Sciatic nerve (tissue), 2 donors: ENCODE data around the gene OR52I1. TPM values are rescaled to one million over a fixed set of nuclear protein-coding genes. Genes with fewer than 3 reads are reported as not detected.

Experiments
- ATAC-seq: fragments of 200-7000 bp; cut with Tn5 transposase; one replicate; pipeline ENCODE4 v1.9.1; 2020; ENCODE audit warnings: mild to moderate bottlenecking, moderate library complexity
- DNase-seq: peaks from one replicate; pipeline ENCODE4 v3.0.0-alpha.2; 2020; ENCODE audit warnings: low spot score
- intact Hi-C: fragments of 100-400 bp; cut with DNase I; formaldehyde crosslinking; loops from one replicate; pipeline ENCODE4 v1.14.2; 2022
- total RNA-seq: library from RNA; stranded (reverse); fragmentation: NEBNext Ultra II Directional; extraction: Animal tissue kit (Norgen Biotek cat#: 25700); gene quantifications from one replicate; pipeline ENCODE4 v1.2.1, GENCODE V29; 2021
- donor health status: DM: no; HTN: no; CAD: no.
- donor health status: DM: no; HTN: no; CAD: no.

The OR52I1 gene, protein sequence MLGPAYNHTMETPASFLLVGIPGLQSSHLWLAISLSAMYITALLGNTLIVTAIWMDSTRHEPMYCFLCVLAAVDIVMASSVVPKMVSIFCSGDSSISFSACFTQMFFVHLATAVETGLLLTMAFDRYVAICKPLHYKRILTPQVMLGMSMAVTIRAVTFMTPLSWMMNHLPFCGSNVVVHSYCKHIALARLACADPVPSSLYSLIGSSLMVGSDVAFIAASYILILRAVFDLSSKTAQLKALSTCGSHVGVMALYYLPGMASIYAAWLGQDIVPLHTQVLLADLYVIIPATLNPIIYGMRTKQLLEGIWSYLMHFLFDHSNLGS
- total RNA-seq, result 0.13 TPM

DNA sequence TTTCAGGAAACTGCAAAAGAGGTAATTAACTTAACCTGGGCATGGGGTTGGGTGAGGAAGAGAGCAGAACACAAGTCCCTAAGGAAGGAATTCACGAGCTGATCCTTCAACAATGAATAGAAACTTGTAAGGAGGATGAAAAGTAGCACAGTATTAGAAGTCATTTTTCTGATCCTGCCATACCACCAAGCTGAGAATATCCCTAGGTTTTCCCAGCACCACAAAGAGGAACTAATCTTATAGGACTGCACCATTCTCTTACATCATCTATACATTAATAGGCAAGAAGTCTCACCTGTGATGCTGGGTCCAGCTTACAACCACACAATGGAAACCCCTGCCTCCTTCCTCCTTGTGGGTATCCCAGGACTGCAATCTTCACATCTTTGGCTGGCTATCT, at the start of gene OR52I1:
Gene OR52I1, plus strand, starts transcription at position 301 of the 400 bp plus-strand sequence. Its CDS starts 0 bp downstream, at position 301.
- DNase-seq (no peak), ATAC-seq (no peak)
- intact Hi-C loops, result no loop called here

DNA sequence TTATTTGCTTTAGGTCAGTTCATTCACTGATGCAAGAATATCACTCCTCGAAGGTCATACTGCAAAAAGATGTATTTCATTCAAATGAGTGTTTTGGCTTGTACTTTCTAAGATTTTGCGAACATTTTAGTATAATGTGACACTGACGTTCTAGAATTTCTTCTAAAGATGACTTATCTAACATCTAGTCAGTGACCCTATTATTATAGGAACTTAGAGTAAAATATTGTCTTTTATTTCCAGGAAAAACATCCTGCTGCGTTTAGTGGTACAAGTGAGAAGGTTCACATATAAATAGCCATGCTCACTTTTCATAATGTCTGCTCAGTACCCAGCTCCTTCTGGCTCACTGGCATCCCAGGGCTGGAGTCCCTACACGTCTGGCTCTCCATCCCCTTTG, 48.9 kb upstream of the OR52I1 start, which contains the start of gene OR52M1:
Gene OR52M1, plus strand, starts transcription at position 301 of the 400 bp plus-strand sequence. Its CDS starts 0 bp downstream, at position 301.
- no peak for DNase-seq
- intact Hi-C loops, result no loop called here
- ATAC-seq, result no peak

- ATAC-seq (no peak), DNase-seq (no peak)
- intact Hi-C loops, result no loop called here
Measured at GRCh38 chr11:4546878-4547277, 47.0 kb upstream of the OR52I1 start.

DNA sequence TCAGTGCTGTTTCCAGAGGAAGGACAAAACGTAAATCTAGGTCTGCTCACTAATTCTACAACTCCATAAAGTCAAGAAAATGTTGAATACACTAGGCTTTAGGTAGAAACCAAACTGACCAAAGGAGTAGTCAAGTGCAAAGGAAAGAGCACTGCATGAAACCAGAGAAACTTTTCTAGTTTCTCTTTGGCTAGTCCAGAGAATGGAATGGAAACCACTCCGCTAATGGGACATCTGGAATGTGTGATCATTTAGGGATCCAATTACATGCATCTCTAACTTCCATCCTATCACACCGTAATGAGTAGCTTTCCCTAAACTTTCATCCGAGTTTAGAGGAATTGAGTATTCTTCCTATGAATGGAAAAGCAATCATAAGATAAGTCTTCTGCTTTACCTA, 46.4 kb upstream of the OR52I1 start:
- DNase-seq, result no peak
- intact Hi-C loops, result no loop called here
- ATAC-seq, result no peak

DNA sequence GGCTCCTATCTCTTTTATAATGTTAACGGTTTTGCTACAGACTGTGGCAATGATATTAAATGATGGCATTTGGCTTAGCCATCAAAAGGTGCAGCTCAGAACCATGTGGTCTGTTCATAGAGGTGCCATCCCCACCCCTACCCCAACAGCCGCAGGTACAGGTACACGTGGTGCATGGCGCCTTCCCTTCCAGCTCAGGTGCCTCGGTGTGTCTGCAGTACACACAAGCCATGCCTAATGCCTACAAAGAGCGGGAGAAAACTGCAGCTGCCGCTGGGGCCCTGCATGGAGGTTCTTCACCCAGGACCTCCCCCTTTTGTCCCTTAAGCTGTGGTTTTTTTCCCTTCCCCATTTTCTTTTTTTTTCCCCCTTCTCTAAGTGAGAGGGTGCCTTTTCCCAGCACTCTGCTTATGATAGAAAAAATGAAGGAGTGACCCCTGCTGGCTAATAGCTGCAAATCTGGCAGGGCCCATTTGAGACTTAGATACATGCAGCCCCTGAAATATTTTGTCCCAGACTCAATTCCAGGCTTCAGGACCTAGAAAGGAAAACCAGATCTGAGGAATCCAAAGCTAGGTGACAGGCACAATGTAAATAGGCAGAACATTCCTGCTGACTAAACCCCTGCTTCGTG, 42.4 kb upstream of the OR52I1 start:
- ATAC-seq, result no peak
- intact Hi-C loops, result no loop called here
- no peak for DNase-seq

GRCh38 chr11:4559527-4560440, 34.1 kb upstream of the OR52I1 start:
- intact Hi-C loops, result no loop called here
- ATAC-seq (no peak), DNase-seq (no peak)

DNA sequence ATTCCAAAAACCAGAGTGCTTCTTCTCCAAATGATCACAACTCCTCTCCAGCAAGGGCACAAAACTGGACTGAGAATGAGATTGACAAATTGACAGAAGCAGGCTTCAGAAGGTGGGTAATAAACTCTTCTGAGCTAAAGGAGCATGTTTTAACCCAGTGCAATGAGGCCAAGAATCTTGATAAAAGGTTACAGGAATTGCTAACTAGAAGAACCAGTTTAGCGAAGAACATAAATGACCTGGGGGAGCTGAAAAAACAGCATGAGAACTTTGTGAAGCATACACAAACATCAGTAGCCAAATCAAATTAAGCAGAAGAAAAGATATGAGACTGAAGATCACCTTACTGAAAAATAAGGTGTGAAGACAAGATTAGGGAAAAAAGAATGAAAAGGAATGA, 33.4 kb upstream of the OR52I1 start:
- ATAC-seq (no peak), DNase-seq (no peak)
- intact Hi-C loops, result no loop called here

DNA sequence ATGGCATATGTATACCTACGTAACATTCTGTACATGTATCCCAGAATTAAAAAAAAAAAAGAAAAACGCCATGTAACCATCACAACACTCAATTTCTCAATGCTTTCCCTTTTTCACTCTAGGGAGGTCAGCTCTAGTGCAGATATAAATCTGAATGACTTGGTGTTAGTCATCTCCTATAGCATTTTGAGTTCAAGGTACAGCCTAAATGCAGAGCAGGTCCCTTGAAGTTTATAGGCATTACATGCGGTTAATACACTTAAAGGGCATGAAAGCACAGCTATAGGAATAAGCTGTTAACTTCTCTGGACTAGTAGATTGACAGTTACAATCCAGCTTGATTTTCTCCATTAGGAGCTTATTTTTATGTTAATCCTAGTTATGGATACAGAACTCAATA, 28.5 kb upstream of the OR52I1 start:
- no peak for DNase-seq
- intact Hi-C loops, result no loop called here

DNA sequence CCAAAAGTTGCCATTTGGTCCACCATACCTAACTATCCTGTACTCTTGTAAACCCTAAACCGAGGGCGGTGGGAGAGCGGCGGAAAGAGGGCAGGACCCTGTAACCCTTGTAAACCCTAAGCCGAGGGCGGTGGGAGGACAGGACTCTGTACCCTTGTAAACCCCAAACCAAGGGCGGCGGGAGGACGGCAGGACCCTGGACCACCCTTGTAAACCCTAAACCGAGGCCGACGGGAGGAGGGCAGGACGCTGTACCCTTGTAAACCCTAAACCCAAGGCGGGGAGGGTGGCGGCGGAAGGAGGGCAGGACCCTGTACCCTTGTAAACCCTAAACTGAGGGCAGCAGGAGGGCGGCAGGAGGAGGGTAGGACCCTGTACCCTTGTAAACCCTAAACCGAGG, 24.8 kb upstream of the OR52I1 start:
- ATAC-seq, result no peak
- DNase-seq, result no peak
- intact Hi-C loops, result no loop called here

More for the DNA sequence above, 28.5 kb upstream of the OR52I1 start:
- ATAC-seq, result no peak

GRCh38 chr11:4576880-4577279, 17.0 kb upstream of the OR52I1 start:
- intact Hi-C loops, result no loop called here
- ATAC-seq, result no peak

DNA sequence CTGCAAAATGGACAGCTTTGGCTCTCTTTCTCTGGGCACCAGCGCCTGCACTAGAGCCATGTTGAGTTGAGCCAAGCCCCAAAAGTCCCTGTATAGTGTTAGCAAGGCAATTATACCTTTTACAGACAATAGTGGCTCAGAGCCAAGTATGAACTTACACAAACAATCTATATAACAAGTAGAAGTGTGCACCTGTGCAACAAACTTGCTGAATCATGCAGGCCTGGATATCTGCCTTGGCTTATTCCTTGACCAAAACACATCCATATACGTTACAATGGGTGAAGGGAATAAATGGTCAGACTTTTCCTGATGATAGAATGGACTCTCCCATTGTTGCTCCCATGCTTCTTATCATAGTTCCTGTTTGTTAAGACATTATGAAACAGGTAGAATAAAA, 16.1 kb upstream of the OR52I1 start:
- ATAC-seq, result no peak
- DNase-seq, result no peak
- intact Hi-C loops, result no loop called here

More at GRCh38 chr11:4576880-4577279, 17.0 kb upstream of the OR52I1 start:
- no peak for DNase-seq

DNA sequence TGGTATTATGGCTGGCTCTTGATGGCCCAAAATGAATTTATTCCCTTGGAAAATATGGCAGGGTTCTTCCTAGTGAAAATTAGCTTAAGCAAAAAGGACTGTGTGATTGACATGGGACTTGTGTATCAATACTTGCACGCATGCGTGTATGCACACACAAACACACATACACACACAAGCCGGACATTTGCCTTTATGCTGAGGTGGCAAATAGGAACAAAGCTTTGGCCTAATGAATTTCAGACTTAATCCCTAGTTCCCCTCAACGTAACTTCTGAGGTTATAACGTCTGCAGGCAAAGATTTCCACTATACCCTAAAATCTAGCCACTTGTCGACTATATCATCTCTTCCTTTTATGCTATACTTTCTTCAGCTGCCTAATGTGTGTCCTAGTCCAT, 15.2 kb upstream of the OR52I1 start:
- no peak for DNase-seq
- intact Hi-C loops, result no loop called here
- ATAC-seq, result no peak

DNA sequence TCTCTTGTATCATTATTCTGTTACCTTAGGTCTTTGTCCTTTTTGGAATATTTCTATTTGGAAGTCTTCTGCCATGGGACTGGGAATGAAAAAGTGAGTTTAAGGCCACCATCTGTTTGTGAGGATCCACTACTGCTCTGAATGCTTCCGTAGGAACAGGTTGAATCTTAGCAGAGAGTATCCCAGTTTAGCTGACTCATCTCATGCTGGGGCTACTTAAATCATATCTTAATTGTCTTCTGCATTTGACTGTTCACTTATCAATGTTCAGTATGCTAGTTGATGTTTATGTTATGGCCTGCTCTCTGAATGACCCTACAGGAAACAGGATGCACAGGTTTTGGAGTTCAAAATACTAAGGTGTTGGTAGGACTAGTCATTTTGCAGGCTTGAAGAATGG, 13.7 kb upstream of the OR52I1 start:
- no peak for ATAC-seq
- intact Hi-C loops, result no loop called here
- no peak for DNase-seq

DNA sequence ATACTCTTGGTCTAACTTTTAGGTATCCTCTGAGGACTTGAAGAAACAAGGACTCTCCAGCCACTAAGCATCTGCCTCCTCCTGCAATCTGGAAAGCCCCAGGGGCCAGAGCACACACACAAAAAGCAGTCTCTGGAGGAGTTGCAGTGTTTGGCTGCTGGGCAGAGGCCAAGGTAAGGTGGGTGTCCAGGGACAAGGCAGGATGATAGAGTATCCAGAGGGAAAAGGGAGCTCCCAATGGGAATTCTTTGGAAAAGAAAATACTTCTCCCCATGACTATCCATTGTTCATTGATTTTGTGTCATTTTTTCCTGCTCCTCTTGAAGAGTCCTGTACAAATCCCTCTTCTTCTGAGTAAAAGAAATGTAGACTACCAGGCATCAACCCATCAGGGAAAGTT, 12.4 kb upstream of the OR52I1 start, which contains the start of gene OR52I2:
Gene OR52I2, plus strand, starts transcription at position 301 of the 400 bp plus-strand sequence.
- DNase-seq (no peak), ATAC-seq (no peak)
- intact Hi-C loops, result no loop called here

DNA sequence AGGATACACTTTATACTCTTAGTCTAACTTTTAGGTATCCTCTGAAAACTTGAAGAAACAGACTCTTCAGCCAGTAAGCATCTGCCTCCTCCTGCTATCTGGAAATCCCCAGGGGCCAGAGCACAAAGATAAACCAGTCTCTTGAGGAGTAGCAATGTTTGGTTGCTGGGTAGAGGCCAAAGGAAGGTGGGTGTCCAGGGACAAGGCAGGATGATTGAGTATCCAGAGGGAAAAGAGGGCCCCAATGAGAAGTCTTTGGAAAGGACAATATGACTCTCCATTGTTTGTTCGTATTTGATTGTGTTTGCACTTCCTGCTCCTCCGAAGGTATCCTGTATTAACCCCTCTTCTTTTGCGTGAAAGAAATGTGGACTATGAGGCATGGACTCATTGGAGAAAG, 4.8 kb upstream of the OR52I1 start:
- no peak for ATAC-seq
- intact Hi-C loops, result no loop called here
- no peak for DNase-seq

GRCh38 chr11:4605057-4605456, 11.2 kb downstream of the OR52I1 start:
- ATAC-seq, result no peak
- intact Hi-C loops, result no loop called here
- no peak for DNase-seq

DNA sequence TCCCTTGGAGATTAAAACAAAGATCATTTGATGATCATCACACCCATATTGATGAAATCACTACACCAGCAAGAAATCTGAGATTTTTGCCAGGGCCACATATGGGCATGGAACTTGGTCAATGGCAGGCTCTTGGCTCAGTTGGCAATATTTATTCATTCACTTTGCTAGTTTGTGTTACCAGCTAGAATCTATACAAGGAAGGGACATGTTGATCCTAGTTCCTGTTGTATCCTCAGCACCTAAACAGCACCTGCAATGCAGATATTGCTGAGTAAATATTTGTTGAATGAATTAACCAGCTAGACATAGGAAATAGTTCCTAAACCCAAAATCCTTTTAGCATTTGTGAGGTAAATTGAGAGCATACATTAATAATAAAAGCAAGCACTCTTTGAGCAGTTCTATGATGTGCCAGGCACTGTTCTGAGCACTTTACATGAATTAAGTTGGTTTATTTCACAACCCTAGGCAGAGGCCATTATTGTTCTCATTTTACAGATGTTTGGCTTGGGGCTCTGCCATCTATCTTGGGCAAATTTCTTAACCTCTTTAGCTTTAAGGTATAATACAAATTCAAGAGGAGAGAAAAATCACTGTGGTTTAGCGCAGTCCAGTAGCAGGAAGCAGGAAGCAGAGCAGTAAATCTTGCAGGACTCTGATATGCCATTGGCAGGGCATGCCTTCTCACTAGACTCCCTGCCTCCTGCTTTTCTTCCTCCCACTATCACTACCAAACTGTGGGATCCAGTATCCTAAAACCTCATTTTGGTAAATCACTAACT, 12.6 kb downstream of the OR52I1 start:
- DNase-seq (no peak), ATAC-seq (no peak)
- intact Hi-C loops, result no loop called here

DNA sequence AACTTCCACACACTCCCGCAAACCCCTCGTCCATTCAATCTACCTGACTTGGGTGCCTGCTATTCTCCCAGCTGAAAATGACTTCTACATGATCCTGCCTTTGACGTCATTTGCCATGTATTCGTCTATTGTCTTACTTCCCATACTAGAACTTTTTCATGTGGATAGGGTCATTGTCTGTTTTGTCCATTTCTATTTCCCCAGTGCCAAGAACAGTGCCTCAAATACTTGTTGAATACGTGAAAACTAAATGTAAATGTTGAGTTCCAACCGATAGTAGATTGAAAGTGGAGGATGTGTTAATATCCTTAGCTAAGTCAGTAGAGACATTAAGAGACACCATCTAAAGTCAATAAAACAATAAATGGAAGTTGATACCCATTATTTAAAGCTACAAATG, 13.3 kb downstream of the OR52I1 start:
- intact Hi-C loops, result no loop called here
- ATAC-seq (no peak), DNase-seq (no peak)
